Heart left ventricle (tissue), 16 donors: ENCODE measurements around the gene SCN1A. TPM values are rescaled to one million over a fixed set of nuclear protein-coding genes. Genes with fewer than 3 reads are reported as not detected.
A peak's percentile ranks its signal among the peaks of the same experiment; 100 is the strongest.

Experiments
- ATAC-seq, 4 donors: fragments of 200-7000 bp; cut with Tn5 transposase; one replicate each; pipeline ENCODE4 v1.9.1; 2020 to 2022; ENCODE audit warnings: moderate library complexity in 4 of 4, mild to moderate bottlenecking in 3 of 4, moderate number of reproducible peaks in 1 of 4
- DNase-seq, 5 donors: peaks; one replicate each; pipeline ENCODE4 v3.0.0-alpha.2; 2020
- H3K27ac ChIP-seq, 12 donors: fragments of 200-600 bp; sonication (generic) in 4 of 12; one replicate each; pipeline versions ENCODE4 v1.5.0 to v1.8.0; 2016 to 2022; ENCODE audit warnings: mild to moderate bottlenecking in 2 of 12
- H3K27me3 ChIP-seq, 9 donors: fragments of 200-600 bp; sonication (generic) in 2 of 9; one replicate each; pipeline versions ENCODE4 v1.5.1 to v1.8.0; 2016 to 2022; ENCODE audit warnings: mild to moderate bottlenecking in 3 of 9
- H3K36me3 ChIP-seq, 9 donors: fragments of 200-600 bp; sonication (generic) in 2 of 9; one replicate each; pipeline versions ENCODE4 v1.5.0 to v1.8.0; 2018 to 2022; ENCODE audit warnings: mild to moderate bottlenecking in 2 of 9
- H3K4me1 ChIP-seq, 12 donors: fragments of 200-600 bp; sonication (generic) in 4 of 12; one replicate each; pipeline versions ENCODE4 v1.5.0 to v1.8.0; 2016 to 2022; ENCODE audit warnings: mild to moderate bottlenecking in 3 of 12
- H3K4me3 ChIP-seq, 12 donors: fragments of 200-600 bp; sonication (generic) in 4 of 12; one replicate each; pipeline versions ENCODE4 v1.5.0 to v1.8.0; 2017 to 2022; ENCODE audit warnings: mild to moderate bottlenecking in 9 of 12, moderate library complexity in 4 of 12
- H3K9me3 ChIP-seq, 12 donors: fragments of 200-600 bp; sonication (generic) in 4 of 12; one replicate each; pipeline versions ENCODE4 v1.5.0 to v1.8.0; 2016 to 2022; ENCODE audit warnings: mild to moderate bottlenecking in 1 of 12
- CTCF ChIP-seq, 12 donors: fragments of 200-600 bp; sonication (generic) in 4 of 12; IDR thresholded peaks; one replicate each; pipeline versions ENCODE4 v1.5.0 to v1.8.0; 2018 to 2022; ENCODE audit warnings: antibody characterized with exemption in 12 of 12, mild to moderate bottlenecking in 5 of 12
- POLR2A ChIP-seq, 2 donors: fragments of 450-650 bp; IDR thresholded peaks; one replicate each; pipeline ENCODE4 v1.6.1; 2017; ENCODE audit warnings: antibody characterized with exemption in 2 of 2, mild to moderate bottlenecking in 2 of 2, moderate library complexity in 2 of 2
- WGBS, 4 donors: extraction: QIAGEN DNeasy Blood & Tissue Kit in 2 of 4; methylation state at CpG; one replicate each; pipeline versions ENCODE4 v1.1.5 to v1.1.7; 2013 to 2018; 5-methylcytosine and 5-hydroxymethylcytosine counted together
- intact Hi-C, 10 donors: fragments of 100-400 bp; cut with DNase I; formaldehyde crosslinking; loops; one replicate each; pipeline versions ENCODE4 v1.11.1 to v1.14.2; 2022
- polyA plus RNA-seq, 2 donors: library from polyadenylated mRNA; stranded (reverse); fragments of 200-250 nt; gene quantifications; one replicate each; pipeline ENCODE4 v1.2.3, GENCODE V29; 2013
- total RNA-seq, 9 donors: library from RNA; depleted of rRNA in 2 of 9; stranded (reverse); fragments of >200 nt in 2 of 9; fragmentation: NEBNext Ultra II Directional in 3 of 9; extraction: Animal tissue kit (Norgen Biotek cat#: 25700) in 3 of 9; gene quantifications; one replicate each; pipeline versions ENCODE4 v1.1.0 to v1.2.4, GENCODE V29; 2016 to 2023
- donor health status: ischemic (EF 13 %, LVEDD 7.1; RV severe dilation, severe dysfunction).
- donor health status: healthy with polysubstance abuse.
- donor health status: DM: no; HTN: yes; CAD: no.
- donor health status: DM: no; HTN: no; CAD: no.
- donor health status: ischemic (EF 25% LVEDD 6.9; RV normal size, moderate dysfunction).
- donor health status: ischemic (EF 25% LVEDD 5.7; RV mildly dilated, moderate dysfunction).
- donor health status: healthy.
- donor health status: DM: yes; HTN: yes; CAD: no.
- donor health status: ischemic (EF 35%, LVEDD 5.7; RV mildly dilated, moderate dysfunction).
- donor health status: nonischemic (EF 11% LVEDD 7.7; RV severe dilation, severe dysfunction).
- donor health status: DM: yes; HTN: yes; CAD: no.
- donor health status: PGD.
- donor health status: ischemic (EF 29% LVEDD 5.4; RV normal size, mild dysfunction).
- donor health status: nonischemic (EF 23%, LVEDD 6.1; RV moderate dilation, normal function).

Gene SCN1A
- total and polyA plus RNA-seq, 11 donors, result 0.05 to 1.3 (median 0.32) TPM; not detected in 3

GRCh38 chr2:165961818-165962217 lies 166.0 kb downstream of the SCN1A start:
- Histone ChIP-seq H3K4me3 (no peak overlapping the region), H3K36me3 (no peaks in the 10 kb centered on the region), H3K9me3 (no peaks in the 10 kb centered on the region), H3K27me3 (no peaks in the 10 kb centered on the region), H3K4me1 (no peaks in the 10 kb centered on the region), H3K27ac (no peak overlapping the region)
- WGBS, 4 donors, result 78 to 99% (median 91%) methylated on average over 4 of the region's 4 CpGs
- ATAC-seq (no peak), DNase-seq (no peak)
- TF ChIP-seq CTCF (IDR thresholded peaks at IDR 0.05) (no peak), POLR2A (IDR thresholded peaks at IDR 0.05) (no peak)
- intact Hi-C loops, result no loop called here

- intact Hi-C loops, result loop anchor here in 5 of 10 donors (5.0 to 10.0 kb wide), 4 partner anchors 165 to 225 kb away; partner anchors contain the start of gene SCN1A (in 3 of the 5)
- Histone ChIP-seq H3K36me3 (no peaks in the 10 kb centered on the region), H3K4me3 (no peak overlapping the region), H3K9me3 (no peaks in the 10 kb centered on the region), H3K27ac (no peak overlapping the region), H3K4me1 (peaks cover 0 to 9% (median 5%) of the 10 kb centered on the region in 12 donors), H3K27me3 (no peaks in the 10 kb centered on the region)
- ATAC-seq (no peak), DNase-seq (no peak)
- TF ChIP-seq POLR2A (IDR thresholded peaks at IDR 0.05) (no peak), CTCF (IDR thresholded peaks at IDR 0.05) (no peak)
- 75 to 86% (median 81%) methylated on average over 4 of the region's 4 CpGs for WGBS, 4 donors
These were observed 168.4 kb downstream of the SCN1A start for GRCh38 chr2:165959371-165959770.

- no peak overlapping the region for H3K4me3 ChIP-seq
- 89 to 98% (median 93%) methylated on average over 3 of the region's 3 CpGs for WGBS, 4 donors
- TF ChIP-seq CTCF (IDR thresholded peaks at IDR 0.05), result no peak
- no peak for TF ChIP-seq POLR2A (IDR thresholded peaks at IDR 0.05)
- no peaks in the 10 kb centered on the region for H3K27me3 ChIP-seq
- H3K27ac ChIP-seq, result no peak overlapping the region
- DNase-seq (no peak), ATAC-seq (no peak)
- no peaks in the 10 kb centered on the region for H3K36me3 ChIP-seq
- H3K9me3 ChIP-seq, result no peaks in the 10 kb centered on the region
- intact Hi-C loops, result loop anchor here in 5 of 10 donors (5.0 to 10.0 kb wide), 4 partner anchors 166 to 226 kb away; partner anchors contain the start of gene SCN1A (in 3 of the 5)
- peaks cover 0 to 11% (median 6%) of the 10 kb centered on the region in 12 donors for H3K4me1 ChIP-seq
These were observed 169.4 kb downstream of the SCN1A start for GRCh38 chr2:165958313-165958960.

GRCh38 chr2:165957030-165957675 lies 170.7 kb downstream of the SCN1A start:
- no peaks in the 10 kb centered on the region for H3K36me3 ChIP-seq
- H3K4me3 ChIP-seq, result peak overlapping the region in 4 of 12 donors; percentile 4 to 43 (median 23)
- H3K4me1 ChIP-seq, result peaks cover 0 to 21% (median 14%) of the 10 kb centered on the region in 12 donors
- H3K27ac ChIP-seq, result no peak overlapping the region
- intact Hi-C loops, result loop anchor here in 5 of 10 donors (5.0 to 10.0 kb wide), 4 partner anchors 168 to 228 kb away; partner anchors contain the start of gene SCN1A (in 3 of the 5)
- no peaks in the 10 kb centered on the region for H3K9me3 ChIP-seq
- DNase-seq (peak in 1 of 5 donors; percentile 63), ATAC-seq (no peak)
- TF ChIP-seq POLR2A (IDR thresholded peaks at IDR 0.05), result no peak
- no peak for TF ChIP-seq CTCF (IDR thresholded peaks at IDR 0.05)
- H3K27me3 ChIP-seq, result no peaks in the 10 kb centered on the region
- 82 to 99% (median 83%) methylated on average over 39 to 60 of the region's 60 CpGs for WGBS, 4 donors
